ENCODE measurements around the gene CDRT4.

DNA sequence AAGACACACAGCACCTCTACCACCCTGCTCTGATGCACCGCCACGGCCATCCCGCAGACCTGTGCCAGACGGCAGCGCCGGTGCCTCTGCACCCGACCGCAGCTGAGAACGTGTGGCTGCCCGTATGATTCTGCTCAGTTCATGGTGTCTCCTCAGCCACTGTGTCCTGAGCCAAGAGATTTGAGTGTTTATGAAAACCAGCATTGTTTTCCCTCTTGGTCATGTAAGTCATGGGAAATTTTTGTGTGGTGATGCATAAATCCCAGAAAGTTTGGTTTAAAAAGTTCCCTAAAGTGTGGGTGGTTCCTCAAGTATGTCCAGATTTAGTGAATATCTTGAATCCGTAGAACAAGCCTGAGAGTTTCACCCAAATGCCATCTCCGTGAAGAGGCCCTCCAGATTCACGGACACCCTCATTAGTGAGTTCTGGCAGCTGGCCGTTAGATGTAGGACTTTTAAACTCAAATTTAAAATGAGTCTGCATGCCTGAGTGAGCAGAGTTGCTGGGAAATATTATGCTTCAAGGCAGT is 57.6 kb downstream of the CDRT4 start:
- TF ChIP-seq EP300 (IDR thresholded peaks at IDR 0.05): no peak
- TF ChIP-seq, protein P1, sequence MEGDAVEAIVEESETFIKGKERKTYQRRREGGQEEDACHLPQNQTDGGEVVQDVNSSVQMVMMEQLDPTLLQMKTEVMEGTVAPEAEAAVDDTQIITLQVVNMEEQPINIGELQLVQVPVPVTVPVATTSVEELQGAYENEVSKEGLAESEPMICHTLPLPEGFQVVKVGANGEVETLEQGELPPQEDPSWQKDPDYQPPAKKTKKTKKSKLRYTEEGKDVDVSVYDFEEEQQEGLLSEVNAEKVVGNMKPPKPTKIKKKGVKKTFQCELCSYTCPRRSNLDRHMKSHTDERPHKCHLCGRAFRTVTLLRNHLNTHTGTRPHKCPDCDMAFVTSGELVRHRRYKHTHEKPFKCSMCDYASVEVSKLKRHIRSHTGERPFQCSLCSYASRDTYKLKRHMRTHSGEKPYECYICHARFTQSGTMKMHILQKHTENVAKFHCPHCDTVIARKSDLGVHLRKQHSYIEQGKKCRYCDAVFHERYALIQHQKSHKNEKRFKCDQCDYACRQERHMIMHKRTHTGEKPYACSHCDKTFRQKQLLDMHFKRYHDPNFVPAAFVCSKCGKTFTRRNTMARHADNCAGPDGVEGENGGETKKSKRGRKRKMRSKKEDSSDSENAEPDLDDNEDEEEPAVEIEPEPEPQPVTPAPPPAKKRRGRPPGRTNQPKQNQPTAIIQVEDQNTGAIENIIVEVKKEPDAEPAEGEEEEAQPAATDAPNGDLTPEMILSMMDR (IDR thresholded peaks at IDR 0.05): no peak
- TF ChIP-seq CBX2 (IDR thresholded peaks at IDR 0.05; ENCODE audit: borderline replicate concordance, low read depth): no peak
- no peak for TF ChIP-seq CEBPB (IDR thresholded peaks at IDR 0.05)
- TF ChIP-seq CHD2 (IDR thresholded peaks at IDR 0.05; ENCODE audit: low read length, partially characterized antibody): no peak
- TF ChIP-seq BHLHE40 (IDR thresholded peaks at IDR 0.05; ENCODE audit: low read depth, low read length): no peak
- no peak for TF ChIP-seq NFE2L2 (conservative IDR thresholded peaks at IDR 0.05; ENCODE audit: low read length)
- TF ChIP-seq, protein P2, sequence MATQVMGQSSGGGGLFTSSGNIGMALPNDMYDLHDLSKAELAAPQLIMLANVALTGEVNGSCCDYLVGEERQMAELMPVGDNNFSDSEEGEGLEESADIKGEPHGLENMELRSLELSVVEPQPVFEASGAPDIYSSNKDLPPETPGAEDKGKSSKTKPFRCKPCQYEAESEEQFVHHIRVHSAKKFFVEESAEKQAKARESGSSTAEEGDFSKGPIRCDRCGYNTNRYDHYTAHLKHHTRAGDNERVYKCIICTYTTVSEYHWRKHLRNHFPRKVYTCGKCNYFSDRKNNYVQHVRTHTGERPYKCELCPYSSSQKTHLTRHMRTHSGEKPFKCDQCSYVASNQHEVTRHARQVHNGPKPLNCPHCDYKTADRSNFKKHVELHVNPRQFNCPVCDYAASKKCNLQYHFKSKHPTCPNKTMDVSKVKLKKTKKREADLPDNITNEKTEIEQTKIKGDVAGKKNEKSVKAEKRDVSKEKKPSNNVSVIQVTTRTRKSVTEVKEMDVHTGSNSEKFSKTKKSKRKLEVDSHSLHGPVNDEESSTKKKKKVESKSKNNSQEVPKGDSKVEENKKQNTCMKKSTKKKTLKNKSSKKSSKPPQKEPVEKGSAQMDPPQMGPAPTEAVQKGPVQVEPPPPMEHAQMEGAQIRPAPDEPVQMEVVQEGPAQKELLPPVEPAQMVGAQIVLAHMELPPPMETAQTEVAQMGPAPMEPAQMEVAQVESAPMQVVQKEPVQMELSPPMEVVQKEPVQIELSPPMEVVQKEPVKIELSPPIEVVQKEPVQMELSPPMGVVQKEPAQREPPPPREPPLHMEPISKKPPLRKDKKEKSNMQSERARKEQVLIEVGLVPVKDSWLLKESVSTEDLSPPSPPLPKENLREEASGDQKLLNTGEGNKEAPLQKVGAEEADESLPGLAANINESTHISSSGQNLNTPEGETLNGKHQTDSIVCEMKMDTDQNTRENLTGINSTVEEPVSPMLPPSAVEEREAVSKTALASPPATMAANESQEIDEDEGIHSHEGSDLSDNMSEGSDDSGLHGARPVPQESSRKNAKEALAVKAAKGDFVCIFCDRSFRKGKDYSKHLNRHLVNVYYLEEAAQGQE (IDR thresholded peaks at IDR 0.05): no peak
- no peak for TF ChIP-seq POLR2A (IDR thresholded peaks at IDR 0.05; ENCODE audit: low read length)
- no peak for TF ChIP-seq RFX5 (IDR thresholded peaks at IDR 0.05)
- TF ChIP-seq SMC3 (IDR thresholded peaks at IDR 0.05): no peak

Measured in A549 (cell line).